Cerebellar cortex (tissue), 1 donor: Measurements from ENCODE around the gene POU6F2.
"Not testable (repeated sequence)": the region's sequence is repeated elsewhere in the genome, so short reads cannot be mapped to it uniquely, and the experiment has no call there.

ENCODE experiments used
- DNase-seq: peaks from one replicate; pipeline ENCODE4 v3.0.0-alpha.2; 2015; ENCODE audit warnings: low spot score

Gene POU6F2

DNA sequence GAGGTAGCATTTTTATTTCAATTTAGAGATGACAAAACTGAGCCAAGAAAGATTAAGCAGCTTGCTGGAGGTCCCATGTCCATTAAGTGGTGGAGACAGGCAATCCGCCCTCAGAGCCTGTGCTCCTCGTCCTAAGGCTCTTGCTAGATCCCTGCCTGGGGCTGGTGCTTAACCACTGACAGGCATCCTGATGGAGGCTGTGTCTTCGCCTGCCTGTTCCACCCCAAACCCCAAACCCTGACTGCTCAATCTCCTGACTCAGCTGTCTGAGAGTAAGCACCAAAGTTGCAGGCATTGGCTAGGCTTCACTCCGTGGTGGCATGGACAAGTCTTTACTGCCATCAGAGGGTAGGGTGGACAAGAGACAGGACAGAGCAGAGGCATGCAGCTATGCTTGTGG, 209.4 kb downstream of the POU6F2 start:
- DNase-seq: no peak

DNA sequence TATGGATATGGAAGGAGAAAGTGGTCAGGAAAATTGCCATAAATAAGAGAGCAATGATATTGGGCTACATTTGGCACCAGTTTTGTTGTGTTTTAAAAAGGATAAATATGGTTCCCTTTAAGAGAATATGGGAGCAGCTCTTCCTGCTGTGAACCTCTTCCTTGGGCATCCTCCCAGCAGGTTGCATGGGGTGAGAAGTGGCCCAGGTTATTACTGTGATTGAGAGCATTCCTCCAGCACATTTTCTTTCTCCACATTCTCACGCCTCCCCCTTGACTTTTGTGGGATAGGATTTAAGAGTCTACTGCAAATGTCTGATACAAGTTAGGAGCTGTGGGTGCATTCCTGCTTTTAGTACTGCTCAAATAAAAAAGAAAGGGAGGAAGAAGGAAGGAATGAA, 214.8 kb downstream of the POU6F2 start:
- DNase-seq: no peak

DNA sequence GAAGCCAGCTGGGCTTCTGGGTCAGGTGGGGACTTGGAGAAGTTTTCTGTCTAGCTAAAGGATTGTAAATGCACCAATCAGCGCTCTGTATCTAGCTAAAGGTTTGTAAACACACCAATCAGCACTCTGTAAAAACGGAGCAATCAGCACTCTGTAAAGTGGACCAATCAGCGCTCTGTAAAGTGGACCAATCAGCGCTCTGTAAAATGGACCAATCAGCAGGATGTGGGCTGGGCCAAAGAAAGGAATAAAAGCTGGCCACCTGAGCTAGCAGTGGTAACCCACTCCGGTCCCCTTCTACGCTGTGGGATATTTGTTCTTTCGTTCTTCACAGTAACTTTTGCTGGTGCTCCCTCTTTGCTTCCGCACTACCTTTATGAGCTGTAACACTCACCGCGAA, 216.7 kb downstream of the POU6F2 start:
- DNase-seq: not testable (repeated sequence)

DNA sequence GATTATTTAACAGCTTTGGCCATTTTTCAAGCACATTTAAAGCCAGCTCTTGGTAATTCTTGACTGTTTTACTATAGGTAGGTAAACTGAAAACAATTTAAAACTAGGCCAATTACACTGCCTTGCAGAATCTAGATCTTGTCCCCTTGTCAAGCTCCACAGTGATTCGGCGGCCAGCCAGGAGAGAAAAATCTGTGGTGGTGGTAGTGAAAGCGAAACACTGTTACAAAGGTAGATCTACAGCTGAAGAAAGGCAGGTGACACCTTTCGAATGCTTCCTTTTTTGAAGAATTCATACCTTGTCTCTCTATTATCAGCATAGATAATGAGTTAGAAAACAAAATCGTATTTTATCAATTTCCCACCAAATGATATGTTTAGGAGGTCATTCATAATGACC, 218.3 kb downstream of the POU6F2 start:
- DNase-seq: no peak

DNA sequence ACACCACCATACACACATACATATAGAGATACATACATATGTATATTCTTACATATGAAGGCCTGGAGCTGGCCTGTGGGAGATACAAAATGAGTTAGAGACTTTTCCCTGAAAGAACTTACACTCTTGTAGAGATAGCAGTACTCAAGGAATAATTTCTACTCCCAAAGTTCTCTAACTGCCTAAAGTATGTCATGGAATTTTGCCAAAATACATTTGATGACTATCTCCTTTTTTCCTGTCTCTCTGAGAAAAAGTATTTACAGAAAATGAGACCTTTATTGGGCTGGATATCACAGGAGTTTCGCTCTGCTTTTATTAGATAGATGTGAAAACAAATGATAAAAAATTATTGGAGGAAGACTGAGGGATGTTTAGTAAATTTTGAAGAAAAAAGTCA, 220.1 kb downstream of the POU6F2 start:
- DNase-seq: no peak

DNA sequence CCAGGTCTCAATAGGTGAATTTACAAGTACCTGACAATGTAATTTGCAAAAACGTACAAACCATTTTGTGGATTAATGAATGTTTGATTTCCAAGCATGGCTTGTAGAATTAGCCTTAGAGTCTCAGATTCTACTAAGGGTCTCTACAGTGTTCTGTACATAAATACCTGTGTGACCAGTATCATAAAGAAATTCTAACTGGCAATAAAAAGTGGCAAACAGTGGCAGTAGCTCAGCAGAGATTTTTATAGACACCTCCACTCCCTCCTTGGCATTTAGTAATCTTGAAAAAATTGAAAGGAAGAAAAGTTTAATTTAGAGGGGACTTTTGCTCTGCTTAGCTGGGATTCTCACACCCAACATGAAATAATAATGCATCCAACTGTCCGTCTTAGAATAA, 220.8 kb downstream of the POU6F2 start:
- no peak for DNase-seq

DNA sequence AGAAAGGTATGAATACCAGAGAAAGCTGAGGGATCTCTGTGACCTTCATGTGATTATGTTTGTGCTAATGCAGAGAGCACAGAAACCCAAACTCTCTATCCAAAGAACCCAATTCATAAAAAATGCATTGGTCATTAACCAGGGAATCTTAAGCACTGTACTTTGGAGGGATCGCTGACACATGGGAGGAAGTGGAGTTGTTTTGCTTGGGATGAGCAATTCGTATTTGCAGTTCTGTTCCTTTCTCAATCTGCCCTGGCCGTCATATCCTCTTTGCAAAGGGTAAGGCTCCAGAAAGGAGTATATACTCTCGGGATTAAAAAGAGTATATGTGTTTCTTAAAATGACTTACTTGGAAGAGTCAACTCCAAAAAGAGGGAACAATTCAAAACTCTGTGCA, 221.3 kb downstream of the POU6F2 start:
- no peak for DNase-seq

DNA sequence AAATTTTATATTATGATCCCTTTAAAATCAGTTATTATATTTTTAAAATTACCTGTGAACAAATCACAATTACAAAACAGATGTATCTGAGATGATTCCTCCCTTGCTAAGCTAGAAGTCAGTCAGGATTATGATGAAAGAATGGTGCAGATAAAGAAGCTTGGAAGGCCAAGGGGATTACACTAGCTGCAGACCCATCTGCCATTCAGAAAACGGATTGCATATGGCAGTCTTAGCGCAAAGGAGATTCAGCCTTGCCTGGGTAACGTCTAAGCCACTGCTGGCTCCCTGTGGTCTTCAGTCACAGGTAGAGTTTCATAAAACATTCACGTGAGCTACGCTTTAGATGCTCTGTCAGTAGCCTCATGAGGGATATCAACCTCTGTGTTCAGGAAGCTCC, 222.2 kb downstream of the POU6F2 start:
- no peak for DNase-seq

DNA sequence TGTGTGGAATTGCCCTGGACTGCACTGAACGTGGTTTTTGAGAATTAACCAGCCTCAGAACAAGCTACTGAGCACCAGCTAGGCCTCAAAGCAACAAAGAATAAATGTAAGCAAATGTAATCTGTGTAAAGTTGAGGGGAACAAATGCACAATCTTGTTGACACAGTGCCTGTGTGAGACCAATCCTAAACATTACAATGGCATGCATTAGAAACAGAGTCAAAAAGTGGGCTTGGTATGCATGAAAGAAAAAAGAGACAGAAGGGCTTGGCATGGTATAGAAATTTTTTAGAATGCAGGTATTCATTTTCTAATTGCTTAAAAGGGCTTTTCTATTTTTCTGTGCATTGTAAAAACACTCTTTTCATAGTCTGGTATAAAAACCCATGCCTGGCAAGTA, 224.3 kb downstream of the POU6F2 start:
- DNase-seq: no peak

DNA sequence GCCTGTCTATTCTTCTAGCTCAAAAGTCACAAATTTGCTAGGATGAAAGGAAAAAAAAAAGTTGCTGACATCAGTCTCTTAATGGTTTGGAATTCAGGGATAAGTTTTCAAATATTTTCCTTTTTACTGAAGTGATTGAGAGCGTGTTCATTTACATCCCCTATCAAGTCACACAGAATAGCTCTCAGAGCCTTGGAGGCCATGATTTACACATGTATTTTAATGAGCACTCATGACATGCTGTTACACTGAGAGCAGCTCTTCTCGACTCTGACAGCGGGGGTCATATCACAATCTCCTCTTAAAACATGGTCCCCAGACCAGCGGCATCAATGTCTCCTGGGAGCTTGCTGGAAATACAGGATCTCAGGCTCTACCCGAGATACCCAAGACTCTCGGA, 232.7 kb downstream of the POU6F2 start:
- DNase-seq: no peak

DNA sequence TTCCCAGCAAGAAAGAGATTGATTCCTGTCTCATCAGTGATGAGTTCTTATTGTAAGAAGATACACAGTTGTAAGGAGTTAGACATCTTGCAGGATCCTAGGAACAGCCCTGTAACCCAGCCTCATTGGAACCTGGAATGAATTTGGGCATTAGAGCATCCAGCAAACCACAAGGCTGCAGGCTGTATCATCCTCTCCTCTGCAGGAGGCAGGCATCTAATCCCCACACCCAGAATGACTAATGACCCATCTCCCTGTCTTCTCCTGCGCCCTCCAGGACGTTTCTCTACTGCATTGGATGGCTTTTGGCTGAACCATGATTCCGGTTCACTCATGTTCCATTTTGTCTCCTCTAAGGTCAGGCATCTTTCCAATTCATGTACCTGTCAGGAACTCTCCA, 233.9 kb downstream of the POU6F2 start:
- DNase-seq: no peak

DNA sequence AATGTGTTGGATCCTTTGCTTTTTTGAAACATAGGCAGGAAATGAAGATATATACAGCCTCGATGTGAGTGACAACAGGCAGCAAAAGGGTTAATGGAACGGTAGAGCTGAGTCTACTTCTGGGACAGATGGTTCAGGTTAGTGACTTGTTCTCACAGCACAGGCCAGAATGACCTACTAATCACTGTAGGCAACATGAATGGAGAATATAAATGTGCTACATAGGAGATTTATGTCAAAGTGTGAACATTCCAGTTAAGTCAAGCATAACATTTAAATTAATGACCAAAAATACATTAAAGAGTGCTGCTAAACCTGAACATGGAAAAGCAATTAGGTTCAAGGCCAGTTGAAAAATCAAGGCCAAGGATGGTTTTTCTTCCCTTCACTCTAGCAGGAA, 235.2 kb downstream of the POU6F2 start:
- no peak for DNase-seq

DNA sequence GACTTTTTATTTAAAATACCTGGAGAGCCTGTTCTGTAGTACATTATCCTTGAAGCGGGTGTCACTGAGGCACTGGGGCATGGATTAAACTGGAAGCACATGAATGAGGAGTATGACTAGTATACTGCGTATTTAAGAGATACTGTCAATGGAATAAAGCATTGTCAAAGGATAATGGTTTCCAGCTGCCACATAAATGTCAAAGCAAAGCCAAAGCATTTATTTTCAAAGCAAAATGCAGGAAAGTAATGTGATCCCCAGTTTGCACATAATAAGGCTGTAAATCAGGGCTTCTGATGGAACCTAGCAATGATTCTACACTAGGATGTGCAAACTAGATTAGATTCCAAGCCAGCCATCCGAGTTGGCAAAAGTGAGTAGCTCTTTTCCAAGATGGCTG, 240.1 kb downstream of the POU6F2 start:
- no peak for DNase-seq

DNA sequence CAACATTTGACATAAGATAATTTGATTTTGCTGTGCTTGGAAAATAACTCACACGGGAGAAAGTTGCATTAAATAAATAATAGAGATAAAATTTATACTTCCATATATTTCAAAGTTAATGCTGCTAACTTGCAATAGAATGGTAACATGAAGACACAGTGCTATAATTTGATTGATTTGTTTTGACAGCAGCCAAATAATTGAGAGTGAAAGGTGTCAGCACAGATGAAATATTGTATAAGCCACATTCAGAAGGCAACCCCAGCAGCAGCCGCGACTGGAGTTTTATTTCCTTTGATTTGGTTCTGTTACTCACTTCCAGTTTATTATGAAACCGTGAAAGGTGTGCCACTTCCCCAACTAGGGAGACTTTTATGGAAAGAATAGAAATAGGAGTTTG, 242.2 kb downstream of the POU6F2 start:
- DNase-seq: no peak

DNA sequence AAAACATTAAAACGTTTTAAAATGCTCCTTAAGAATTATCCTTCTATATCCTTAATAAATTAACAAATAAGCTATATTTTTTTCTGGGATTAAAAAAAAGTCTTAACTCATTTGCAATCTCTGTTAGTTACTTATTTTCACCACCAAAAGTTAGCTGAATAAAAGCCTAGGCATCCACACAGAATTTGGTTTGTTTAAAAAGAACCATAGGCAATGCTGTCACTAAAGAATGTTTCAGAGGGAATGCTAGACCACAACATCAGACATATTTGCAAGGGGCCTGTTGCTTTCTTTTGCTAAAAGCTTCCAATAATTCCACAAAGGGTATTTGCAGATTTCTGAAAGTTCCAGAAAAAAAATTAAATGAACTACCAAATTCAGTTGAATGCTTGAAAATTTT, 244.2 kb downstream of the POU6F2 start:
- DNase-seq: no peak

DNA sequence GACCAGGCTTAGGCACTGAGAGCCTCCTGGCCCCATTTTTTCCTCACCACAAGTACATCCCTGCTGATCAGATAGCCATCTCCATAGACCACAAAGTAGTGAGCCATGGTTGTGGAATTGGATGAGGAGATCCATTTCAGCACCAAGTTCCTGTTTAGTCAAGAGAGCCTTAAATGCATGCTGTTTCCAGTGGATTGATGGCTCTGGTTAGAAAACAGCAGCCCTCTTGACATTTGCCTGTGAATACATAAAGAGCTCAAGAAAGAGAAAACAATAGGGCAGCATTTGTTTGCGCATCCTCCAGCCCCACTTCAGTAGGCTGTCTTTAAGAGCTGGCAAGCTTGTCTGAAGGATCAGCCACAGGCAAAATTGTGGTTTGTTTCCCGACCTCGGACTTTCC, 251.2 kb downstream of the POU6F2 start:
- DNase-seq: no peak

DNA sequence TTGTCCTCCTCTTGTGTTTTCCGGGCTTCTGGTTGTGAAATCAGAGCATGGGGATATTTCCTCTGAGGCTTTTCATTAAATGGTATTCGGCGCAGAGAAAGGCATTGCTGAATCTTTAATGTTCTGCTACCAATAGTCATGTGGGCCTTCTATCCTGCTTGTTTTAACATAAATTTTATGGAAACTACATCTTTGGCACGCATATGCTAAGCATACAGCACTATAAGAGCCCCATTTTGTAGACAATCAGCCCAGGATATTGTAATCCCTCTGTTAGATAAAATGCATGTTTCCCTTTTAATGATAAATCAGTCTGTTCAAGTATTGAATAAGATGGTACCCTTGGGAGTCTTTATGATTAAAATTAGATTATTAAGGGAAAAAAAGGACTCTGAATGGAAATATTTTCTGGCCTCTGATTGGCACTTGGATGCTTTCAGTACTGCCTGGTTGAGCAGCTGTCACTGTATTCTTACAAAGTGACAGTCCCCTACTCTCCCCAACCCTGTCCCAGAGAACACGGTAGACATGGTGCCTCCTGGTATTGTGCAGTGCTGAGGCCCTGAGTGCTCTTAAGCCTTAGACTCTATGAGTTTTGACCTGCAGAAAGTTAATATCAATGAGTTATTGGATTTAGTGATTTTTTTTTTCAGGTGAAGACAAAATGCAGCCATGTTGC, 256.3 kb downstream of the POU6F2 start:
- DNase-seq: no peak

DNA sequence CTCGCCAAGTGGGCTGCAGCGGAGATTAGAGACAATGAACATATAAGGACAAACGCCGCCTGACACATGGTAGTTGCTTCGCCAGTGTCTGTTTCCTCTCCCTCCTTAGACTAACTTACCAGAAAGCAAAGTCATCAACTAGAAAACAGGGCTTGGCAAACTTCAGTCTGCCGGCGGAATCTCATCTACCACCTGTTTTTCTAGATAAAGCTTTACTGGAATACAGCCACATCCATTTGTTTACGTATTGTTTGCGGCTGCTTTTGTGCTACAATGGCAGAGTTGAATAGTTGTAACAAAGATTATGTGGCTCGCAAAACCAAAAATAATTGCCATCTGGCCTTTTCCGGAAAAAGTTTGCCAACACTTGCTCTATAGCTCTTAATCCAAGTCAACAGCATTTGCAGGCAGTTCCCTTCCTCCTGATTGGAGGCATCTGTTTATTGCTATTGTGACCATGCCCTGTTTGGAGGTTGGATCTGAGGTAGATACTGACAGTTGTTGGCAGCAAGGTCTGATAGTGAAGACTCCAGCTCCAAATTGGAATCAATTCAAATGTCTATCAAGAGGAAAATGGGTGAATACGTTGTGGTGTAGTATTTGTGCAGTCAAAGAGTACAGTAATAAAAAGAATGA, 260.6 kb downstream of the POU6F2 start:
- no peak for DNase-seq

DNA sequence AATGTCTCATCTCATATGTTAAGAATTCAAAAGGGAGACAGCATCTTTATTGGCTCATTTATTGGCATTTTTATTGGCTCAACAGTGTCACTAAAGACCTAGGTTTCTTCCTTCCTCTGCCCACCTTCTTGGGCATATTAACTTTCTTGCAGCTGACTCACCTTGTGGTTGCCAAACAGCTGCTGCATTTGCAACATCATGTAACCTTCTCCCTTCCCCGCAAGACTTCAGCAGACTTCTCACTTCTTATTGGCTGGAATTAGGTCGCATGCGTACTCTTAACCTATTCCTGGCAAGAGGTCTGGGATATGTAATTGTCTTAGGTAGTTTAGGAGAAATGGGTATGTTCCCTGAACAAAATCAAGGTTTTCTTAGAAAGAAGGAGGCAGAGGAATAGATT, 263.2 kb downstream of the POU6F2 start:
- DNase-seq: no peak

DNA sequence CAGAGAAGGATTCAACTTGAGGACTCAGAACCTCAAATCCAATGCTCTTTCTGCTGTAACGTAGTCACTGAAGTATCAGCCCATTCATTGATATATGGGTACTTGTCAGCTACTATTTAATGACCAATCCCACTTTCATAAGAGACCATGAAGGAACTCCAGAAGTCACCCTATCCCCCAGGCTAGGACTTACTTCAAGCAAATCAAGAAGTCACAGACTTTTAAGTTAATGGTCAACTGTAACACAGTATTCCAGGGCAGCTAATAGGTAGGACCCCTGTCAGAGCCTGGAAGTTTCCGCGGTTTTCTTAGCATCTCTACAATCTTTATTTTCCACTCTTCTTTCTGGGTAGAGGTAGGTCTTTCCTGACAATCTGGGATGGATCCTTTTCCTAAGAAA, 269.9 kb downstream of the POU6F2 start:
- no peak for DNase-seq

DNA sequence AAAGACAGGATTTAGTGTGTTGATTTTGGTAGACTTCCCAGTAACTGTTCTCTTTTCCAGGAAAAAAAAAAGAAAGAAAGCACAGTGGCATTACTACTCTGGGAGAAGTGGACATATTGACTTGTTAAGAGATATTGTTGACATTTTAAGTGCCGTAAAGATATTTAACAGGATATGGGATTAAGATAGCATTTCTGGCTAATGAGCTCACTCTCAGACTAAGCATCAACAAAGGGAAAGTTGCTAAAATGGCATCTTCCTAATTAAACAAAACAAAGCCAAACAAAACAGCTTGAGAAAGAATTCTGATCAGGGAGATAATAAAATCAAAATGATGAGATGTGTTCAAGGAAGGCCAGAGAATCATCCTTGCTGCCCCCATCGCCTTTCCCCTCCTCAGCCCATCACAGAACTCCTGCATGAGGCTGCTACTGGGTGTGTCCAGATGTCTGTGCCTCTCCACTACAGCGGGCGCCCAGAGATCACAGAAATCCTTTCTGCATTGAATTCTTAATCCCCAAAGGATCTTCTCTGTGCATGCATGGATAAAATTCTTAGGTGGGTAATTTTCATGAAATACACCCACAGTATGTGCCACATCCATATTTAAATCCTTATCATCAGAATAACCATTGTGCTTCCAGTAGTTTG, 270.5 kb downstream of the POU6F2 start:
- DNase-seq: no peak

DNA sequence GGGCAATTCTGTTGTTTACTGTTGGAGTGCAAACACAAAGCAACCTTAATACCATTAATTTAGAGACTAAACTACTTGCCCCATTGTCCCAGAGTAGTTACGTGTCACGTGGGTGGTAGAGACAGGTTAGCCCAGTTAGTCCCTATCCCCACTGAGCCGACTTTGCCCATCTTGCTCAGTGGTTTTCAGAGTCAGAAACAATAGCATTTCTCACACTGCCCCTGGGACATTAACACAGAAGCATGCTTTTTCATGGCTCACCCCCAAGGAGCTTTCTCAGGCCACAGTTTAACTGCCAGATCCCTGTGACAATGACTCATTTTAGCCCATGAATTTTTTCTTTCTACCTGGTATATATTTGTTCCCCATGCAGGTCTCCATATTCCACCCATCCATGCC, 271.0 kb downstream of the POU6F2 start:
- DNase-seq: no peak

DNA sequence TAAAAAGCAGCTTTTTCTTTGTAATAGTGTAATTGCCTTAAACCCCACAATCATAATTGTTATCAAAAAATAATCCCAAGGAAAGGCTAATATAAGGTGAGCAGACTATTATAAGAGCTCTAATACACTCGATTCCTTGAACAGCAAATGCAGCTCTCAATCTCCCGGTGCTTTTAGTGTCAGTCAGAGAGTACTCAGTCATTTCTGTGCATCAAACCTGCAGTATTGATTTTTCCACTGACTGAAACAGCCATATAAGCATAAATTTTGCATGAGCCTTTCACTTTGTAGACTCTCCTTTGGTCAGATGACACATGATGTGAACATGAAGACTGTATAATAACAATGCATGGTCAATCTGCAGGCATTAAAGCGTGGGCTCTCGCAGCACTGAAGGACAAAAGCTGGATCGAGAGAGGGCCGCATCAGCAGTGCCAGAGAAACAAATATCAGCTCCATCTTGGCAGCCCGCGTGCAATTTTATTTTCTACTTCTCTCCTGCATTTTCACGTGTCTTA, 272.0 kb downstream of the POU6F2 start:
- DNase-seq: no peak

DNA sequence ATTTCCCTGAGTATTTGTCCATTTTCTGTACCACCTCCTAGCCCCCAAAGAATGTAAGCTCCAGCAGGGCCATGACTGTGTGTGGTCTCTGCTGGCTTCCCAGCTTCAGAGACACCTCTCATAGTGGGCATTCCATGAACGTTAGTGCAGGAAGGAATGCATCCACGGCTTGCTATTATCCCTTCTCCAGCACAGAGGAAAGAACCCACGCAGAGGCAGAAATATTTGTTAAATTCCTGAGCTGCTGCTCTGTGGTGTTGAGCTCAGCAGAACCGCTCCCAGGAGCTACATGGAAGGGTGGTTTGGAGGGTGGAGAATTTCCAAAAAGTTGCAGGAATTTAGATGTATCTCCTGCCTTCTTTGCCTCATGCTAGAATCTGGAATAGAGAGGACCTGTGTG, 275.2 kb downstream of the POU6F2 start:
- DNase-seq: no peak
